Lower lobe of right lung (tissue), 2 donors: ENCODE data around the gene PNLIP. TPM values are rescaled to one million over a fixed set of nuclear protein-coding genes. Genes with fewer than 3 reads are reported as not detected.

Experiments
- ATAC-seq, 2 donors: fragments of 200-7000 bp; cut with Tn5 transposase; one replicate each; pipeline ENCODE4 v1.9.1; 2020 to 2022; ENCODE audit warnings: mild to moderate bottlenecking in 2 of 2, moderate library complexity in 2 of 2
- DNase-seq: peaks from one replicate; pipeline ENCODE4 v3.0.0-alpha.2; 2020
- H3K27ac ChIP-seq: fragments of 200-600 bp; one replicate; pipeline ENCODE4 v1.8.0; 2022
- H3K27me3 ChIP-seq: fragments of 200-600 bp; one replicate; pipeline ENCODE4 v1.8.0; 2022; ENCODE audit warnings: low read depth
- H3K36me3 ChIP-seq: fragments of 200-600 bp; one replicate; pipeline ENCODE4 v1.8.0; 2022; ENCODE audit warnings: mild to moderate bottlenecking
- H3K4me1 ChIP-seq: fragments of 200-600 bp; one replicate; pipeline ENCODE4 v1.8.0; 2022
- H3K4me3 ChIP-seq: fragments of 200-600 bp; one replicate; pipeline ENCODE4 v1.8.0; 2022; ENCODE audit warnings: mild to moderate bottlenecking
- H3K9me3 ChIP-seq: fragments of 200-600 bp; one replicate; pipeline ENCODE4 v1.8.0; 2022
- intact Hi-C: fragments of 100-400 bp; cut with DNase I; formaldehyde crosslinking; loops from one replicate; pipeline ENCODE4 v1.11.0; 2022
- total RNA-seq: library from RNA; stranded (reverse); fragmentation: NEBNext Ultra II Directional; extraction: Animal tissue kit (Norgen Biotek cat#: 25700); gene quantifications from one replicate; pipeline ENCODE4 v1.2.1, GENCODE V29; 2021
- TF ChIP-seq, protein P1 (sequence below): fragments of 200-600 bp; IDR thresholded peaks from one replicate; pipeline ENCODE4 v1.8.0; 2022; ENCODE audit warnings: antibody characterized with exemption, mild to moderate bottlenecking
- donor health status: DM: no; HTN: yes; CAD: no; lungs with severe emphysema.

Gene PNLIP
- total RNA-seq, 1 donor from 2014 or later: not detected

DNA sequence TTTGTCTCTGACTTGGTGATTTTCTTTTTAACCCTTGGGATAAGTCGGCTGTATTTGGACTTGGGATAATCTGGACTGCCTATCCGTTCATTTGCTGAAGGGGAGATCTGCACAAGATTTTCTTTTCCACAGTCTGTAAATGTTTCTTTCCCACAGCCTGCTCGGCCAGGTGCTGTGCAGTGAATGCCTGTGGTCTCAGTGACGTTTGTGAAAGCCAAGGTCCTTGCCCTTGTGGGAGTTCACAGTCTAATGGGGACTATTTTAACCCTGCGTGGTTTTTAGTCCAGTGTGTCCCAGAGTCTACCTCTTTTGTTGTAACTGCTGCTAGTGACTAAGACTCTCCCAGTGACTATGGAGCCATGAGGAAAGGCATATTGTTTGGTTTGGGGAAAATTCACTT lies 8.9 kb downstream of the PNLIP start:
- ATAC-seq (no peak), DNase-seq (no peak)
- no peaks in the 10 kb centered on the region for H3K27me3 ChIP-seq
- no peak overlapping the region for H3K4me3 ChIP-seq
- no peaks in the 10 kb centered on the region for H3K36me3 ChIP-seq
- no peak overlapping the region for H3K27ac ChIP-seq
- intact Hi-C loops: no loop called here
- no peaks in the 10 kb centered on the region for H3K9me3 ChIP-seq
- H3K4me1 ChIP-seq: no peaks in the 10 kb centered on the region
- TF ChIP-seq, protein P1, sequence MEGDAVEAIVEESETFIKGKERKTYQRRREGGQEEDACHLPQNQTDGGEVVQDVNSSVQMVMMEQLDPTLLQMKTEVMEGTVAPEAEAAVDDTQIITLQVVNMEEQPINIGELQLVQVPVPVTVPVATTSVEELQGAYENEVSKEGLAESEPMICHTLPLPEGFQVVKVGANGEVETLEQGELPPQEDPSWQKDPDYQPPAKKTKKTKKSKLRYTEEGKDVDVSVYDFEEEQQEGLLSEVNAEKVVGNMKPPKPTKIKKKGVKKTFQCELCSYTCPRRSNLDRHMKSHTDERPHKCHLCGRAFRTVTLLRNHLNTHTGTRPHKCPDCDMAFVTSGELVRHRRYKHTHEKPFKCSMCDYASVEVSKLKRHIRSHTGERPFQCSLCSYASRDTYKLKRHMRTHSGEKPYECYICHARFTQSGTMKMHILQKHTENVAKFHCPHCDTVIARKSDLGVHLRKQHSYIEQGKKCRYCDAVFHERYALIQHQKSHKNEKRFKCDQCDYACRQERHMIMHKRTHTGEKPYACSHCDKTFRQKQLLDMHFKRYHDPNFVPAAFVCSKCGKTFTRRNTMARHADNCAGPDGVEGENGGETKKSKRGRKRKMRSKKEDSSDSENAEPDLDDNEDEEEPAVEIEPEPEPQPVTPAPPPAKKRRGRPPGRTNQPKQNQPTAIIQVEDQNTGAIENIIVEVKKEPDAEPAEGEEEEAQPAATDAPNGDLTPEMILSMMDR: no peak

DNA sequence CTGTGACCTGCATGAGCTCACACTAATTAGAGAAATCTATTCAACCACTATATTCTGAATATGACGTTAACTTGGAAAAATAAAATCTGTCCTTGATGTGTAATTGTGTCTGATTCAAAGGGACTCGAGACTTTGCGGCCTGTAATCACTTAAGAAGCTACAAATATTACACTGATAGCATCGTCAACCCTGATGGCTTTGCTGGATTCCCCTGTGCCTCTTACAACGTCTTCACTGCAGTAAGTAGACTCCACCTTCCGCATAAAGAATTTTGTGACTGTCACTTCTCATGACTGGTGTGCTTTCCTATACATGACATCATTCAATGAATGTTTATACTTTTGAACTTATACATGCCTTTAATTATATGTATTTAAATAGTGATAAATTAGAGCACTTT lies 10.1 kb downstream of the PNLIP start:
- DNase-seq: no peak
- TF ChIP-seq, protein P1: no peak
- no peaks in the 10 kb centered on the region for H3K36me3 ChIP-seq
- no peak overlapping the region for H3K4me3 ChIP-seq
- H3K4me1 ChIP-seq: no peaks in the 10 kb centered on the region
- no peak for ATAC-seq
- H3K27ac ChIP-seq: no peak overlapping the region
- intact Hi-C loops: no loop called here
- no peaks in the 10 kb centered on the region for H3K27me3 ChIP-seq
- no peaks in the 10 kb centered on the region for H3K9me3 ChIP-seq

DNA sequence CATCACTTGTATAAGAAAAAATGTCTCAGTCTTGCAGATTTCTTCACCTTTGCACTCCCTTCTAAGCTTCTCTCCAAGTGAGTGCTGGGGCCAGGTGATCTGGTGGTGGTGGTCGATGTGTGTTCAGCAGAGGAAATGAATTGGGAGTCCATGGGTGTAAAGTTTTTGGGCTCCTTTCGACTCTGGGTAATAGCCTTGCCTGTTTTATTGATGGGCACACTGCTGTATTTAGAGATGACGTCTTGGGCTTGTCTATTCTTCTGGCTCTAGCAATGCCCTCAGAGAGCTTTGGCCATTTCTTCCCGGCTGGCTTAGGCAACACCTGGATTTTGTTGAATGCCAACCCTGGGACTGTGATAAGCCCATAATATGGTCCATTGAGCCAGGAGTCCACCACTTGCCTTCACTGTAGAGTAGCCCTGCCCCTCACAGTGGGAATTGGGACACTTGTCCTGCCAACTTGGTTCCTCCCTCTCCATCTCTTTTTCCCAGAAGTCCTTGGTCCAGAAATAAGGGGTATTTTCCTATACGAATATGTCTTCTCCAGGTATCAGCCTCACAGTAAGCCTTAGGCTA lies 11.7 kb downstream of the PNLIP start:
- DNase-seq (no peak), ATAC-seq (no peak)
- intact Hi-C loops: no loop called here
- H3K4me3 ChIP-seq: no peak overlapping the region
- H3K9me3 ChIP-seq: no peaks in the 10 kb centered on the region
- TF ChIP-seq, protein P1: no peak
- H3K36me3 ChIP-seq: no peaks in the 10 kb centered on the region
- no peaks in the 10 kb centered on the region for H3K27me3 ChIP-seq
- no peak overlapping the region for H3K27ac ChIP-seq
- H3K4me1 ChIP-seq: no peaks in the 10 kb centered on the region

DNA sequence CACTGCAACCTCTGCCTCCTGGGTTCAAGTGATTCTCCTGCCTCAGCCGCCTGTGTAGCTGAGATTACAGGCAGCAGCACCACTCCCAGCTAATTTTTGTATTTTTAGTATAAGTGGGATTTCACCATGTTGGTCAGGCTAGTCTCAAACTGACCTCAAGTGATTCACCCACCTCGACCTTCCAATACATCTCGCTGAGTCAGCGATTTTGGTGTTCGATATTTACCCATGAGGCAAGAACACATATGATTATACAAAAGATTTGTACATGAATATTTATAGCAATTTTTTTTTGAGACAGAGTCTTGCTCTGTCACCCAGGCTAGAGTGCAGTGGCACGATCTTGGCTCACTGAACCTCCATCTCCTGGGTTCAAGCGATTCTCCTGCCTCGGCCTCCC lies 19.8 kb downstream of the PNLIP start:
- H3K4me3 ChIP-seq: no peak overlapping the region

DNA sequence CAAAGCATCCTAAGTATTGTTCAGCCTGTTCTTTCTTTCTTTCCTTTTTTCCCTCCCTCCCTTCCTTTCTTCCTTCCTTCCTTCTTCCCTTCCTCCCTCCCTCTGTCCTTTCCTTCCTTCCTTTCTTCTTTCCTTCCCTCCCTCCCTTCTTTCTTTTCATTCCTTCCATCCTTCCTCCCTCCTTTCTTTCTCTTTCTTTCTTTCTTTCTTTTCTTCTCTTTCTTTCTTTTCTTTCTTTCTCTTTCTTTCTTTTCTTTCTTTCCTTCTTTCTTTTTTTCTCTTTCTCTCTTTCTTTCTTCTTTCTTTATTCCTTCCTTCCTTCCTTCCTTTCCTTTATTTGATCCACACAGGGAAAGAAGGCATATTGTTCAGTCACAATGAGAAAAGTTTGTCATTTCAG lies 21.2 kb downstream of the PNLIP start:
- intact Hi-C loops: no loop called here
- ATAC-seq: no peak
- no peaks in the 10 kb centered on the region for H3K4me1 ChIP-seq

More for the DNA sequence above, 19.8 kb downstream of the PNLIP start:
- Histone ChIP-seq H3K9me3 (no peaks in the 10 kb centered on the region), H3K27ac (no peak overlapping the region), H3K4me1 (no peaks in the 10 kb centered on the region), H3K36me3 (no peaks in the 10 kb centered on the region), H3K27me3 (no peaks in the 10 kb centered on the region)
- no peak for DNase-seq
- intact Hi-C loops: no loop called here
- TF ChIP-seq, protein P1: no peak
- ATAC-seq: no peak

More for the DNA sequence above, 21.2 kb downstream of the PNLIP start:
- no peaks in the 10 kb centered on the region for H3K27me3 ChIP-seq
- H3K36me3 ChIP-seq: no peaks in the 10 kb centered on the region
- no peaks in the 10 kb centered on the region for H3K9me3 ChIP-seq
- no peak overlapping the region for H3K4me3 ChIP-seq
- DNase-seq: no peak
- TF ChIP-seq, protein P1: no peak
- H3K27ac ChIP-seq: no peak overlapping the region
